Measurements from ENCODE around the gene BACH1.

The BACH1 gene

DNA sequence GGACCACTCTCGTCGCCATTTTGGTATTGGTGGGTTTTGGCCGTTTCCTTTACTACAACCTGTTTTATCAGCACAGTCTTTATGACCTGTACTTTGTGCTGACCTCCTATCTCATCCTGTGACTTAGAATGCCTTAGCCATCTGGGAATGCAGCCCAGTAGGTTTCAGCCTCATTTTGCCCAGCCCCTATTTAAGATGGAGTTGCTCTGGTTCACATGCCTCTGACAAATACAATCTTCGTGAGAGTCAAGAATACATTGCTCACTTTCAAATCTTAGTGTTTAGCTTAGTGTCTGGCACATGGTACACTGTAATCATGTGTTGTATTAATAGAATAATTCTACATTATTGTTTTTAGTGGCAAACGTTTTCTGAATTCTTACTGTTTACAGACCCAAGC lies 88.9 kb downstream of the BACH1 start:
- no peaks in the 10 kb centered on the region for H3K27me3 ChIP-seq (ENCODE audit: control insufficient read depth, low read length)
- no peak overlapping the region for H3K27ac ChIP-seq (ENCODE audit: low read depth, low read length)
- no peaks in the 10 kb centered on the region for H3F3A ChIP-seq (ENCODE audit: control insufficient read depth, insufficient read depth)
- no peaks in the 10 kb centered on the region for H4K20me1 ChIP-seq (ENCODE audit: control insufficient read depth, insufficient read depth, low read depth, low read length)
- H3K36me3 ChIP-seq (ENCODE audit: control insufficient read depth, low read length) = no peaks in the 10 kb centered on the region
- no peaks in the 10 kb centered on the region for H3K4me1 ChIP-seq (ENCODE audit: control insufficient read depth, low read length)
- TF ChIP-seq EZH2phosphoT487 (IDR thresholded peaks at IDR 0.05; ENCODE audit: borderline replicate concordance, low read length) = no peak
- H3K9me3 ChIP-seq (ENCODE audit: control insufficient read depth, insufficient read depth, low read length) = no peaks in the 10 kb centered on the region
- no peaks in the 10 kb centered on the region for H3K9me2 ChIP-seq (replicated peaks; ENCODE audit: control insufficient read depth, low read length)
- H3K79me2 ChIP-seq (ENCODE audit: control insufficient read depth, low read length) = no peaks in the 10 kb centered on the region
- no peak overlapping the region for H3K4me2 ChIP-seq (ENCODE audit: low read length)
- H3K4me3 ChIP-seq (ENCODE audit: low read length) = no peak overlapping the region

DNA sequence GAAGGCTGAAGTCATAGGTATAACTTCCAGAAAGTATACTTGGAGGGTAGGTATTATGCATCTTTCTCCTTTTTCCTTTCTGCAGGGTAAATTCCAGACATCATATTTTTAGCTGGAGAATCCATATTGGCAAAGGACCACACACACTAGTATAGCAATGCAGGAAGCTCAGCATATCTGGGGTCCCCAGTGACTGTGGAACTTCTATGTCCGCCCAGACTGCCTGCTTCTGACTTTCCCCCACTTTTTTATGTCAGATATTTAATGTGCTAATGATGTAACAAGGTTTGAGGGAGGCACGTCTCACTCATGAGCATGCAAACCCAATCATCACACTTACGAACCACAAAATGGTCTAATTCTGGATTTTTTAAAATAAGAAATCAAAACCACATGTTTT lies 90.4 kb downstream of the BACH1 start:
- H3K27me3 ChIP-seq (ENCODE audit: control insufficient read depth, low read length) = no peaks in the 10 kb centered on the region
- H3K4me2 ChIP-seq (ENCODE audit: low read length) = no peak overlapping the region
- H3K4me3 ChIP-seq (ENCODE audit: low read length) = no peak overlapping the region
- no peaks in the 10 kb centered on the region for H3K79me2 ChIP-seq (ENCODE audit: control insufficient read depth, low read length)
- H3K9me2 ChIP-seq (replicated peaks; ENCODE audit: control insufficient read depth, low read length) = no peaks in the 10 kb centered on the region
- TF ChIP-seq, protein P1, sequence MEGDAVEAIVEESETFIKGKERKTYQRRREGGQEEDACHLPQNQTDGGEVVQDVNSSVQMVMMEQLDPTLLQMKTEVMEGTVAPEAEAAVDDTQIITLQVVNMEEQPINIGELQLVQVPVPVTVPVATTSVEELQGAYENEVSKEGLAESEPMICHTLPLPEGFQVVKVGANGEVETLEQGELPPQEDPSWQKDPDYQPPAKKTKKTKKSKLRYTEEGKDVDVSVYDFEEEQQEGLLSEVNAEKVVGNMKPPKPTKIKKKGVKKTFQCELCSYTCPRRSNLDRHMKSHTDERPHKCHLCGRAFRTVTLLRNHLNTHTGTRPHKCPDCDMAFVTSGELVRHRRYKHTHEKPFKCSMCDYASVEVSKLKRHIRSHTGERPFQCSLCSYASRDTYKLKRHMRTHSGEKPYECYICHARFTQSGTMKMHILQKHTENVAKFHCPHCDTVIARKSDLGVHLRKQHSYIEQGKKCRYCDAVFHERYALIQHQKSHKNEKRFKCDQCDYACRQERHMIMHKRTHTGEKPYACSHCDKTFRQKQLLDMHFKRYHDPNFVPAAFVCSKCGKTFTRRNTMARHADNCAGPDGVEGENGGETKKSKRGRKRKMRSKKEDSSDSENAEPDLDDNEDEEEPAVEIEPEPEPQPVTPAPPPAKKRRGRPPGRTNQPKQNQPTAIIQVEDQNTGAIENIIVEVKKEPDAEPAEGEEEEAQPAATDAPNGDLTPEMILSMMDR (IDR thresholded peaks at IDR 0.05; ENCODE audit: low read depth, low read length, poor library complexity, severe bottlenecking) = no peak
- no peak for TF ChIP-seq EZH2phosphoT487 (IDR thresholded peaks at IDR 0.05; ENCODE audit: borderline replicate concordance, low read length)
- H3K4me1 ChIP-seq (ENCODE audit: control insufficient read depth, low read length) = no peaks in the 10 kb centered on the region
- H3K36me3 ChIP-seq (ENCODE audit: control insufficient read depth, low read length) = no peaks in the 10 kb centered on the region
- no peak overlapping the region for H3K27ac ChIP-seq (ENCODE audit: low read depth, low read length)
- no peaks in the 10 kb centered on the region for H3K9me3 ChIP-seq (ENCODE audit: control insufficient read depth, insufficient read depth, low read length)
- no peaks in the 10 kb centered on the region for H4K20me1 ChIP-seq (ENCODE audit: control insufficient read depth, insufficient read depth, low read depth, low read length)
- H3F3A ChIP-seq (ENCODE audit: control insufficient read depth, insufficient read depth) = no peaks in the 10 kb centered on the region

DNA sequence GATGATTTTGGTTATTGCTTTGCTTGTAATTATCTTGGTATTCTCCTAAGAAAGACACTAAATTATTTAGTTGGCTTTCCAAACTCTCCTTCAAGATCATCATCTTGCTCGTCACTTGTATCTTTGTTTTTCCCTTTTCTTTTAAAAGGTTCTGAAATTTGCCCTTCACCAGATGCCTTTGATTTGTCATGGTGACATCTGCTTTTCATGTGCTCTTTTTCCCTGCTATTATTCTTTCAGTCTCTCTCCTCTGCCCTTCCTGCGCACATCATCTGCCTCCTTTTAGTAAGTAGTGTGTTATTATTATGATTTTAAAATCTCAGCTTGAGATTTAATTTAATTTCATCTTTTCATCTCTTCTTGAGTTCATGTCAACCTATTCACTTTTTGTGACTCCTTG lies 92.1 kb downstream of the BACH1 start:
- TF ChIP-seq, protein P1 (IDR thresholded peaks at IDR 0.05; ENCODE audit: low read depth, low read length, poor library complexity, severe bottlenecking) = no peak
- TF ChIP-seq EZH2phosphoT487 (IDR thresholded peaks at IDR 0.05; ENCODE audit: borderline replicate concordance, low read length) = no peak
- Histone ChIP-seq H3K4me1 (ENCODE audit: control insufficient read depth, low read length) (no peaks in the 10 kb centered on the region), H3F3A (ENCODE audit: control insufficient read depth, insufficient read depth) (no peaks in the 10 kb centered on the region), H3K79me2 (ENCODE audit: control insufficient read depth, low read length) (no peaks in the 10 kb centered on the region), H3K27me3 (ENCODE audit: control insufficient read depth, low read length) (no peaks in the 10 kb centered on the region), H3K27ac (ENCODE audit: low read depth, low read length) (no peak overlapping the region), H3K4me3 (ENCODE audit: low read length) (no peak overlapping the region), H3K36me3 (ENCODE audit: control insufficient read depth, low read length) (no peaks in the 10 kb centered on the region), H4K20me1 (ENCODE audit: control insufficient read depth, insufficient read depth, low read depth, low read length) (no peaks in the 10 kb centered on the region), H3K9me3 (ENCODE audit: control insufficient read depth, insufficient read depth, low read length) (no peaks in the 10 kb centered on the region), H3K9me2 (replicated peaks; ENCODE audit: control insufficient read depth, low read length) (no peaks in the 10 kb centered on the region), H3K4me2 (ENCODE audit: low read length) (no peak overlapping the region)

DNA sequence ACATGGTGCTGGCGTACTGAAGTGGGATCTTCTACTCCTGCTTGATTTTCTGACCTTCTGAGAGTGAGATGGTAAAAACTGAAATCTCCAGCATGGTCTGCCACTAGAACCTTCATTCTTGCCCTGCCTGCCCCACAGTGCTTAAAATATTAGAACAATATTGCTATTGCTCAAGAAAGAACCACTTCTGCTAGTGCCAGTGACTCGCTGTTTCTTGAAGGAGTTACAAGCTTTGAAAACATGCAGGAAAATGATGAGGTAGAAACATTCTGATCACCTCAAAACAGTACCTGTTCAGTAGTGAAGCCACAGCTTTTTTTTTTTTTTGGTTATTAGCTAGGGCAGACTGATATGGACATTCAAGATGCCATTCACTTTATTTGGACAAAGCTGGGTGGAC lies 95.3 kb downstream of the BACH1 start:
- no peak for TF ChIP-seq EZH2phosphoT487 (IDR thresholded peaks at IDR 0.05; ENCODE audit: borderline replicate concordance, low read length)
- TF ChIP-seq, protein P1 (IDR thresholded peaks at IDR 0.05; ENCODE audit: low read depth, low read length, poor library complexity, severe bottlenecking) = no peak
- no peaks in the 10 kb centered on the region for H4K20me1 ChIP-seq (ENCODE audit: control insufficient read depth, insufficient read depth, low read depth, low read length)
- no peaks in the 10 kb centered on the region for H3K79me2 ChIP-seq (ENCODE audit: control insufficient read depth, low read length)
- no peak overlapping the region for H3K27ac ChIP-seq (ENCODE audit: low read depth, low read length)
- H3K4me2 ChIP-seq (ENCODE audit: low read length) = no peak overlapping the region
- no peaks in the 10 kb centered on the region for H3K27me3 ChIP-seq (ENCODE audit: control insufficient read depth, low read length)
- no peaks in the 10 kb centered on the region for H3K4me1 ChIP-seq (ENCODE audit: control insufficient read depth, low read length)
- no peaks in the 10 kb centered on the region for H3K36me3 ChIP-seq (ENCODE audit: control insufficient read depth, low read length)
- H3K4me3 ChIP-seq (ENCODE audit: low read length) = no peak overlapping the region
- H3F3A ChIP-seq (ENCODE audit: control insufficient read depth, insufficient read depth) = no peaks in the 10 kb centered on the region
- H3K9me2 ChIP-seq (replicated peaks; ENCODE audit: control insufficient read depth, low read length) = no peaks in the 10 kb centered on the region
- no peaks in the 10 kb centered on the region for H3K9me3 ChIP-seq (ENCODE audit: control insufficient read depth, insufficient read depth, low read length)
